ENCODE data around the gene ZNHIT2. TPM values are rescaled to one million over a fixed set of nuclear protein-coding genes. Genes with fewer than 3 reads are reported as not detected.

Gene ZNHIT2
- total RNA-seq, 1 donor from 2014 or later, result 5.5 TPM

- DNase-seq (no peak), ATAC-seq (no peak)
- intact Hi-C loops (cut with micrococcal nuclease), result no loop called here
These were observed 18.2 kb upstream of the ZNHIT2 start for GRCh38 chr11:65135633-65136145.

GRCh38 chr11:65134952-65135632 lies 17.6 kb upstream of the ZNHIT2 start:
- ATAC-seq, result peak; percentile 90
- peak; percentile 92 for DNase-seq
- intact Hi-C loops (cut with micrococcal nuclease), result no loop called here

GRCh38 chr11:65134240-65134951 lies 16.9 kb upstream of the ZNHIT2 start, which contains the start of gene SYVN1:
Gene SYVN1, minus strand, starts transcription at chr11:65134519. Its CDS starts 918 bp downstream, at chr11:65133601.
- DNase-seq (peak; percentile 95), ATAC-seq (peak; percentile 92)
- intact Hi-C loops (cut with micrococcal nuclease), result no loop called here

- peak; percentile 64 for DNase-seq
- ATAC-seq, result peak; percentile 0
- intact Hi-C loops (cut with micrococcal nuclease), result no loop called here
These were observed 16.2 kb upstream of the ZNHIT2 start for GRCh38 chr11:65133724-65134123.

GRCh38 chr11:65132988-65133700 lies 15.6 kb upstream of the ZNHIT2 start:
- intact Hi-C loops (cut with micrococcal nuclease), result no loop called here
- DNase-seq (no peak), ATAC-seq (no peak)

GRCh38 chr11:65132238-65132987 lies 14.9 kb upstream of the ZNHIT2 start:
- intact Hi-C loops (cut with micrococcal nuclease), result no loop called here
- ATAC-seq (no peak), DNase-seq (no peak)

- DNase-seq (no peak), ATAC-seq (no peak)
- intact Hi-C loops (cut with micrococcal nuclease), result no loop called here
These were observed 14.4 kb upstream of the ZNHIT2 start for GRCh38 chr11:65131895-65132237.

GRCh38 chr11:65131417-65131776 lies 13.9 kb upstream of the ZNHIT2 start:
- intact Hi-C loops (cut with micrococcal nuclease), result no loop called here
- ATAC-seq (no peak), DNase-seq (no peak)

GRCh38 chr11:65130631-65131416 lies 13.3 kb upstream of the ZNHIT2 start:
- ATAC-seq (no peak), DNase-seq (no peak)
- intact Hi-C loops (cut with micrococcal nuclease), result no loop called here

GRCh38 chr11:65129649-65130441 lies 12.3 kb upstream of the ZNHIT2 start:
- intact Hi-C loops (cut with micrococcal nuclease), result no loop called here
- ATAC-seq, result no peak
- no peak for DNase-seq

- ATAC-seq (no peak), DNase-seq (no peak)
- intact Hi-C loops (cut with micrococcal nuclease), result no loop called here
These were observed 11.0 kb upstream of the ZNHIT2 start for GRCh38 chr11:65128182-65129145.

GRCh38 chr11:65127473-65128181 lies 10.1 kb upstream of the ZNHIT2 start:
- DNase-seq (no peak), ATAC-seq (no peak)
- intact Hi-C loops (cut with micrococcal nuclease), result no loop called here

GRCh38 chr11:65126624-65127274 lies 9.2 kb upstream of the ZNHIT2 start:
- ATAC-seq, result no peak
- intact Hi-C loops (cut with micrococcal nuclease), result no loop called here
- no peak for DNase-seq

GRCh38 chr11:65125197-65126056 lies 7.9 kb upstream of the ZNHIT2 start:
- DNase-seq (no peak), ATAC-seq (no peak)
- intact Hi-C loops (cut with micrococcal nuclease), result no loop called here

All from left ventricle myocardium superior (tissue), 1 donor.